NCI-H146 (cell line): ENCODE measurements around the gene RIBC2.
"Not testable (repeated sequence)": the region's sequence is repeated elsewhere in the genome, so short reads cannot be mapped to it uniquely, and the experiment has no call there.

Experiments
- DNase-seq: peaks from one replicate; lab custom pipeline; 2025; lab: John Stamatoyannopoulos, UW

Gene RIBC2

GRCh38 chr22:45449442-45449841 is 35.9 kb downstream of the RIBC2 start:
- DNase-seq, result not testable (repeated sequence)

- no peak for DNase-seq
These were observed 36.8 kb downstream of the RIBC2 start for GRCh38 chr22:45450101-45450785.

GRCh38 chr22:45450921-45451651 is 37.6 kb downstream of the RIBC2 start:
- no peak for DNase-seq

GRCh38 chr22:45451972-45452371 is 38.5 kb downstream of the RIBC2 start:
- no peak for DNase-seq

GRCh38 chr22:45452565-45453379 is 39.3 kb downstream of the RIBC2 start:
- DNase-seq, result no peak

- no peak for DNase-seq
These were observed 40.3 kb downstream of the RIBC2 start for GRCh38 chr22:45453764-45454163.

- DNase-seq, result no peak
These were observed 40.8 kb downstream of the RIBC2 start for GRCh38 chr22:45454275-45454674.

- no peak for DNase-seq
These were observed 41.7 kb downstream of the RIBC2 start for GRCh38 chr22:45455212-45455611.

- DNase-seq, result no peak
These were observed 42.1 kb downstream of the RIBC2 start for GRCh38 chr22:45455621-45456020.

- no peak for DNase-seq
These were observed 43.3 kb downstream of the RIBC2 start for GRCh38 chr22:45456811-45457210.

- DNase-seq, result no peak
These were observed 45.0 kb downstream of the RIBC2 start for GRCh38 chr22:45458532-45458931.

GRCh38 chr22:45459235-45459634 is 45.7 kb downstream of the RIBC2 start:
- DNase-seq, result no peak

- no peak for DNase-seq
These were observed 47.0 kb downstream of the RIBC2 start for GRCh38 chr22:45460288-45461109.

- peak; percentile 12 for DNase-seq
These were observed 48.7 kb downstream of the RIBC2 start for GRCh38 chr22:45462034-45462655.

- DNase-seq, result not testable (repeated sequence)
These were observed 50.2 kb downstream of the RIBC2 start for GRCh38 chr22:45463691-45464090.

- no peak for DNase-seq
These were observed 52.1 kb downstream of the RIBC2 start for GRCh38 chr22:45465633-45466032.

- DNase-seq, result no peak
These were observed 55.4 kb downstream of the RIBC2 start for GRCh38 chr22:45468872-45469271.

GRCh38 chr22:45469281-45470073 is 56.0 kb downstream of the RIBC2 start:
- peak; percentile 23 for DNase-seq

GRCh38 chr22:45470871-45471270 is 57.4 kb downstream of the RIBC2 start:
- no peak for DNase-seq

GRCh38 chr22:45472426-45472825 is 58.9 kb downstream of the RIBC2 start:
- no peak for DNase-seq
